Breast epithelium (tissue), 4 donors: ENCODE measurements around the gene DMD. TPM values are rescaled to one million over a fixed set of nuclear protein-coding genes. Genes with fewer than 3 reads are reported as not detected.

Experiments
- DNase-seq, 2 donors: peaks; one replicate each; pipeline ENCODE4 v3.0.0-alpha.2; 2019; ENCODE audit warnings: low spot score in 2 of 2
- H3K27ac ChIP-seq, 2 donors: fragments of 200-600 bp; sonication (generic) in 1 of 2; one replicate each; pipeline ENCODE4 v1.5.1; 2016 to 2019; ENCODE audit warnings: mild to moderate bottlenecking in 1 of 2
- H3K27me3 ChIP-seq, 2 donors: fragments of 200-600 bp; sonication (generic) in 1 of 2; one replicate each; pipeline versions ENCODE4 v1.5.1 to v1.6.0; 2017 to 2019; ENCODE audit warnings: control low read depth in 1 of 2, mild to moderate bottlenecking in 1 of 2
- H3K36me3 ChIP-seq: fragments of 200-600 bp; one replicate; pipeline ENCODE4 v1.5.1; 2019
- H3K4me1 ChIP-seq, 2 donors: fragments of 200-600 bp; sonication (generic); one replicate each; pipeline ENCODE4 v1.5.1; 2016 to 2019; ENCODE audit warnings: control low read depth in 1 of 2
- H3K4me3 ChIP-seq, 3 donors: fragments of 200-600 bp; sonication (generic); 1 replicate in 2 of 3; 2 replicates in 1 of 3; pipeline ENCODE4 v1.5.1; 2016 to 2019; ENCODE audit warnings: mild to moderate bottlenecking in 3 of 3, moderate library complexity in 2 of 3
- H3K9me3 ChIP-seq, 2 donors: fragments of 200-600 bp; sonication (generic) in 1 of 2; one replicate each; pipeline ENCODE4 v1.5.1; 2016 to 2019; ENCODE audit warnings: control low read depth in 1 of 2
- CTCF ChIP-seq, 3 donors: fragments of 450-650 bp; IDR thresholded peaks; one replicate each; pipeline ENCODE4 v1.5.1; 2016 to 2017; ENCODE audit warnings: antibody characterized with exemption in 3 of 3, mild to moderate bottlenecking in 3 of 3, moderate library complexity in 3 of 3
- POLR2A ChIP-seq: fragments of 450-650 bp; IDR thresholded peaks from one replicate; pipeline ENCODE4 v1.6.1; 2016; ENCODE audit warnings: antibody characterized with exemption, mild to moderate bottlenecking, moderate library complexity
- POLR2AphosphoS5 ChIP-seq, 3 donors: sonication (generic); formaldehyde crosslinking; IDR thresholded peaks; one replicate each; pipeline ENCODE4 v1.6.1; 2017; ENCODE audit warnings: antibody characterized with exemption in 3 of 3
- intact Hi-C: fragments of 100-400 bp; cut with DNase I; formaldehyde crosslinking; loops from one replicate; pipeline ENCODE4 v1.15.1; 2023; ENCODE audit warnings: low total_unique reads
- total RNA-seq, 3 donors: library from RNA; depleted of rRNA; stranded (reverse); fragments of >200 nt; gene quantifications; one replicate each; pipeline ENCODE4 v1.1.0, GENCODE V29; 2016

DMD gene
- total RNA-seq, 3 donors from 2014 or later: 57.0 to 135 (median 65.2) TPM

GRCh38 chrX:32293962-32294700 lies 917.2 kb downstream of the DMD start:
- intact Hi-C loops: no loop called here
- no peak for TF ChIP-seq CTCF (IDR thresholded peaks at IDR 0.05)
- no peak for TF ChIP-seq POLR2A
- no peak for TF ChIP-seq POLR2AphosphoS5 (IDR thresholded peaks at IDR 0.05)
- no peaks in the 10 kb centered on the region for H3K4me1 ChIP-seq
- no peaks in the 10 kb centered on the region for H3K36me3 ChIP-seq
- peaks cover 0 to 22% of the 10 kb centered on the region in 2 donors for H3K27me3 ChIP-seq
- no peak for DNase-seq
- H3K9me3 ChIP-seq: peaks cover 0 to 9% of the 10 kb centered on the region in 2 donors
- H3K4me3 ChIP-seq: no peak overlapping the region
- H3K27ac ChIP-seq: no peak overlapping the region

GRCh38 chrX:32289356-32289755 lies 922.0 kb downstream of the DMD start:
- H3K4me3 ChIP-seq: no peak overlapping the region
- H3K27me3 ChIP-seq: peaks cover 0 to 26% of the 10 kb centered on the region in 2 donors
- no peaks in the 10 kb centered on the region for H3K9me3 ChIP-seq
- no peak for DNase-seq
- H3K4me1 ChIP-seq: no peaks in the 10 kb centered on the region
- H3K36me3 ChIP-seq: no peaks in the 10 kb centered on the region
- TF ChIP-seq CTCF (IDR thresholded peaks at IDR 0.05) (no peak), POLR2A (no peak)
- no peak overlapping the region for H3K27ac ChIP-seq
- intact Hi-C loops: no loop called here

DNA sequence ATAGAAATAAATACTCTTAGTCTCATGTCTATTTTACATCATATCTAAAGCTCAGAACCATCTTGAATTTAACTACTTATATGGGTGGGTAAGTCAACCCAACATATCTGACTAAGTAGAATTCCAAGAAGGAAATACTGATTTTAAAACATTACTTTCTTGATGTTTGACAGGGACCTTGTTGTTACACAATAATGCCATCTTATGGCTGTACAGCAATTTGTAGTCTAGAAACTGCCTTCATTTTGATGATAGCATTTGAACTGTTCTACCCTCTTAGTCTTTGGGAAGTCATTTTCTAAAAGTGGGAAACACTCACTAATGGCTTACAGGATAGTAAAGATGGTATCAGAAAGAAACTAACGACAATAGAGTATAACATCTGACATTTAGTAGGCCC lies 929.5 kb downstream of the DMD start:
- intact Hi-C loops: no loop called here
- TF ChIP-seq POLR2A (no peak), POLR2AphosphoS5 (IDR thresholded peaks at IDR 0.05) (no peak), CTCF (IDR thresholded peaks at IDR 0.05) (no peak)
- Histone ChIP-seq H3K27me3 (peaks cover 0 to 12% of the 10 kb centered on the region in 2 donors), H3K4me3 (no peak overlapping the region), H3K27ac (no peak overlapping the region), H3K36me3 (no peaks in the 10 kb centered on the region), H3K9me3 (no peaks in the 10 kb centered on the region), H3K4me1 (no peaks in the 10 kb centered on the region)
- no peak for DNase-seq

GRCh38 chrX:32280921-32281320 lies 930.4 kb downstream of the DMD start:
- Histone ChIP-seq H3K4me1 (no peaks in the 10 kb centered on the region), H3K27ac (no peak overlapping the region), H3K36me3 (no peaks in the 10 kb centered on the region), H3K4me3 (no peak overlapping the region), H3K27me3 (peaks cover 0 to 12% of the 10 kb centered on the region in 2 donors), H3K9me3 (no peaks in the 10 kb centered on the region)
- TF ChIP-seq POLR2A (no peak), POLR2AphosphoS5 (IDR thresholded peaks at IDR 0.05) (no peak), CTCF (IDR thresholded peaks at IDR 0.05) (no peak)
- no peak for DNase-seq
- intact Hi-C loops: no loop called here

GRCh38 chrX:32280489-32280888 lies 930.9 kb downstream of the DMD start:
- Histone ChIP-seq H3K4me1 (no peaks in the 10 kb centered on the region), H3K9me3 (no peaks in the 10 kb centered on the region), H3K4me3 (no peak overlapping the region), H3K27me3 (peaks cover 0 to 9% of the 10 kb centered on the region in 2 donors), H3K27ac (no peak overlapping the region), H3K36me3 (no peaks in the 10 kb centered on the region)
- intact Hi-C loops: no loop called here
- no peak for DNase-seq
- TF ChIP-seq POLR2AphosphoS5 (IDR thresholded peaks at IDR 0.05) (no peak), POLR2A (no peak)
